ENCODE measurements around the gene FAM124B. TPM values are rescaled to one million over a fixed set of nuclear protein-coding genes. Genes with fewer than 3 reads are reported as not detected.
A peak's percentile ranks its signal among the peaks of the same experiment; 100 is the strongest.

Gene FAM124B
- total RNA-seq, 1 experiment from 2014 or later, result 0.83 TPM

DNA sequence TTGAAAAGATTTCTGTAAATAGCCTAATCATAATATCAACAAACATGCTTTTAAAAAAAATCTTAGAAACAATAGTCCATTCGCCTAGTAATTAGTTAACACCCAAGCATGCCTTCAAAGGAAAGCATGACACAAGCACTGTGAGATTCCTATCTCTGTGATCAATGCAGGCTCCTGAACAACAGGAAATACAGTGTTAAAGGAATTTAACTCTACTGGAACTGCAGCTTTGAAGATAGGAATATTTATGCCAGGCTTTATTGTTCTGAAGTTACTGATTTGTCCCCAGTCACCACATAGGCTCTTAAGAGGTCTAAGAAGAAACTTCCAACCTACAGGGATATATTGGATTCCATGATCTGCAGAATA lies 15.4 kb upstream of the FAM124B start:
- Histone ChIP-seq H4K91ac (ENCODE audit: insufficient read length, low read depth, low read length) (no peak overlapping the region), H3K56ac (ENCODE audit: insufficient read length, low read depth, low read length) (no peak overlapping the region), H2BK20ac (ENCODE audit: low read depth, low read length, poor library complexity, severe bottlenecking) (no peak overlapping the region), H2AK5ac (ENCODE audit: insufficient read length, low read length) (no peak overlapping the region), H3K4me1 (ENCODE audit: insufficient read depth, low read length) (no peaks in the 10 kb centered on the region; the same call in 1 of the 2 replicates), H3K23me2 (ENCODE audit: insufficient read length, low read depth, low read length, poor library complexity, severe bottlenecking) (no peaks in the 10 kb centered on the region), H3K79me2 (ENCODE audit: insufficient read depth, low read length) (no peaks in the 10 kb centered on the region), H3K14ac (ENCODE audit: insufficient read depth, low read length) (no peak overlapping the region), H3K4ac (ENCODE audit: low read depth, low read length) (no peak overlapping the region), H3K79me1 (ENCODE audit: insufficient read depth, low read depth, low read length, poor library complexity, severe bottlenecking) (no peaks in the 10 kb centered on the region), H4K8ac (replicated peaks; ENCODE audit: insufficient read length, low read depth, low read length) (no peak overlapping the region), H3K9me3 (ENCODE audit: control insufficient read depth, low read depth, low read length) (no peaks in the 10 kb centered on the region), H2BK120ac (ENCODE audit: low read depth, low read length, poor library complexity, severe bottlenecking) (no peak overlapping the region), H4K5ac (ENCODE audit: insufficient read length, low read depth, low read length) (no peak overlapping the region), H3K27me3 (ENCODE audit: insufficient read depth, low read length) (no peaks in the 10 kb centered on the region), H3K27ac (ENCODE audit: insufficient read length, low read depth, low read length) (no peak overlapping the region), H3K9ac (ENCODE audit: extremely low read depth, insufficient read length, low read length) (no peak overlapping the region), H2BK5ac (ENCODE audit: insufficient read length, low read length) (no peak overlapping the region), H2BK15ac (ENCODE audit: low read depth, low read length) (no peak overlapping the region), H2BK12ac (ENCODE audit: insufficient read length, low read depth, low read length) (no peak overlapping the region), H3K23ac (ENCODE audit: insufficient read length, low read depth, low read length) (no peak overlapping the region), H2AFZ (ENCODE audit: low read length) (no peak overlapping the region), H3T11ph (ENCODE audit: low read length) (no peak overlapping the region), H4K20me1 (ENCODE audit: control insufficient read depth, insufficient read depth, insufficient read length) (no peaks in the 10 kb centered on the region), H3K18ac (ENCODE audit: insufficient read length, low read depth, low read length) (no peak overlapping the region), H3K4me2 (ENCODE audit: insufficient read depth, insufficient read length, low read length) (no peak overlapping the region)
- peaks cover 8 to 12% of the 10 kb centered on the region in 2 experiments; a peak in 3 of 4 replicates for H3K4me1 Mint-ChIP-seq
- TF ChIP-seq, protein P1, sequence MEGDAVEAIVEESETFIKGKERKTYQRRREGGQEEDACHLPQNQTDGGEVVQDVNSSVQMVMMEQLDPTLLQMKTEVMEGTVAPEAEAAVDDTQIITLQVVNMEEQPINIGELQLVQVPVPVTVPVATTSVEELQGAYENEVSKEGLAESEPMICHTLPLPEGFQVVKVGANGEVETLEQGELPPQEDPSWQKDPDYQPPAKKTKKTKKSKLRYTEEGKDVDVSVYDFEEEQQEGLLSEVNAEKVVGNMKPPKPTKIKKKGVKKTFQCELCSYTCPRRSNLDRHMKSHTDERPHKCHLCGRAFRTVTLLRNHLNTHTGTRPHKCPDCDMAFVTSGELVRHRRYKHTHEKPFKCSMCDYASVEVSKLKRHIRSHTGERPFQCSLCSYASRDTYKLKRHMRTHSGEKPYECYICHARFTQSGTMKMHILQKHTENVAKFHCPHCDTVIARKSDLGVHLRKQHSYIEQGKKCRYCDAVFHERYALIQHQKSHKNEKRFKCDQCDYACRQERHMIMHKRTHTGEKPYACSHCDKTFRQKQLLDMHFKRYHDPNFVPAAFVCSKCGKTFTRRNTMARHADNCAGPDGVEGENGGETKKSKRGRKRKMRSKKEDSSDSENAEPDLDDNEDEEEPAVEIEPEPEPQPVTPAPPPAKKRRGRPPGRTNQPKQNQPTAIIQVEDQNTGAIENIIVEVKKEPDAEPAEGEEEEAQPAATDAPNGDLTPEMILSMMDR (conservative IDR thresholded peaks at IDR 0.05), result no peak
- peak overlapping the region in 1 of 3 experiments; percentile 18; a peak in 1 of 7 replicates for H3K27ac Mint-ChIP-seq
- H3K36me3 Mint-ChIP-seq (ENCODE audit: insufficient read depth in 1 of 3, low read depth in 3 of 3), result peaks cover 0 to 2% (median 0%) of the 10 kb centered on the region in 3 experiments; a peak in 2 of 7 replicates
- peaks cover 3% of the 10 kb centered on the region in 2 experiments; a peak in 2 of 5 replicates for H3K9me3 Mint-ChIP-seq
- H3K27me3 Mint-ChIP-seq (ENCODE audit: low read depth), result no peaks in the 10 kb centered on the region
- no peak overlapping the region for H3K4me3 Mint-ChIP-seq
- no CpG with 5 or more reads among the region's 1 CpG for WGBS (ENCODE audit: extremely low coverage, insufficient read length, low lambda C conversion rate)
- DNase-seq, result no peak
